ENCODE results near the gene PSMC3IP.

DNA sequence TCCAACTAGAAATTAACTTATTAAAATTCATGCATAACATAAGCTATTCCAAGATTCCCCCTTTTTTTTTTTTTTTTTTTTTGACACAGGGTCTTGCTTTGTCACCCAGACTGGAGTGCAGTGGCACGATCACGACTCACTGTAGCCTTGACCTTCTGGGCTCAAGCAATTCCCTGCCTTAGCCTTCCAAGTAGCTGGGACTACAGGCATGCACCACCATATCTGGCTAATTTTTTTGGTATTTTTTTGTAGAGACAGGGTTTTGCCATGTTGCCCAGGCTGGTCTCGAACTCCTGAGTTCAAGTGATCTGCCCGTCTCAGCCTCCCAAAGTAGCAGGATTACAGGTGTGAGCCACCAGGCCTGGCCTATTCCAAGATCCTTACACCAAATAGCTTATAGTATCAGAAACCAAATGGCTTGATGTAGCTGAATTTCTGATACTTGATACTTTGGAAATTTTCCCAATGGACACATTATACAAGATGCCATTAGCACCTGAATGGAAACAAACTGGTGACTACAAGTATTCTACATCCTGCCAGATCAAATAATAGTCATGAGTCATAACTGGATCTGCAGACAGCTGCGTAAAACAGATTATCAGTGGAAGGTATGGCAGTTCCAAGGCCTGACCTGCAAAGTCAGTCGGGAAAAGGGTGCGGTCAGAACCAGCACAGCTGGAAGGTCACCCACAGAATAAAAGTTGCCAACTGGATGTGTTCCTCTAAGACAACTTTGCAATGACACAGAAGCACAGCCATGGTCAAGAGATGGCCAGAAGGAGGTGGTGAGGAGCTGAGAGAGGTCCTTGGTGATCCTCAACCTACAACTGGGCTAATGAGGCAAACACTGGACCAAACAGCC is 46.4 kb upstream of the PSMC3IP start:
- TF ChIP-seq, protein P1, sequence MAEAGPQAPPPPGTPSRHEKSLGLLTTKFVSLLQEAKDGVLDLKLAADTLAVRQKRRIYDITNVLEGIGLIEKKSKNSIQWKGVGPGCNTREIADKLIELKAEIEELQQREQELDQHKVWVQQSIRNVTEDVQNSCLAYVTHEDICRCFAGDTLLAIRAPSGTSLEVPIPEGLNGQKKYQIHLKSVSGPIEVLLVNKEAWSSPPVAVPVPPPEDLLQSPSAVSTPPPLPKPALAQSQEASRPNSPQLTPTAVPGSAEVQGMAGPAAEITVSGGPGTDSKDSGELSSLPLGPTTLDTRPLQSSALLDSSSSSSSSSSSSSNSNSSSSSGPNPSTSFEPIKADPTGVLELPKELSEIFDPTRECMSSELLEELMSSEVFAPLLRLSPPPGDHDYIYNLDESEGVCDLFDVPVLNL (CRISPR knock-in tag; IDR thresholded peaks at IDR 0.05; ENCODE audit: borderline replicate concordance, low read depth): no peak
- TF ChIP-seq, protein P2, sequence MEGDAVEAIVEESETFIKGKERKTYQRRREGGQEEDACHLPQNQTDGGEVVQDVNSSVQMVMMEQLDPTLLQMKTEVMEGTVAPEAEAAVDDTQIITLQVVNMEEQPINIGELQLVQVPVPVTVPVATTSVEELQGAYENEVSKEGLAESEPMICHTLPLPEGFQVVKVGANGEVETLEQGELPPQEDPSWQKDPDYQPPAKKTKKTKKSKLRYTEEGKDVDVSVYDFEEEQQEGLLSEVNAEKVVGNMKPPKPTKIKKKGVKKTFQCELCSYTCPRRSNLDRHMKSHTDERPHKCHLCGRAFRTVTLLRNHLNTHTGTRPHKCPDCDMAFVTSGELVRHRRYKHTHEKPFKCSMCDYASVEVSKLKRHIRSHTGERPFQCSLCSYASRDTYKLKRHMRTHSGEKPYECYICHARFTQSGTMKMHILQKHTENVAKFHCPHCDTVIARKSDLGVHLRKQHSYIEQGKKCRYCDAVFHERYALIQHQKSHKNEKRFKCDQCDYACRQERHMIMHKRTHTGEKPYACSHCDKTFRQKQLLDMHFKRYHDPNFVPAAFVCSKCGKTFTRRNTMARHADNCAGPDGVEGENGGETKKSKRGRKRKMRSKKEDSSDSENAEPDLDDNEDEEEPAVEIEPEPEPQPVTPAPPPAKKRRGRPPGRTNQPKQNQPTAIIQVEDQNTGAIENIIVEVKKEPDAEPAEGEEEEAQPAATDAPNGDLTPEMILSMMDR (IDR thresholded peaks at IDR 0.05): no peak
- TF ChIP-seq CBFB (CRISPR knock-in tag; IDR thresholded peaks at IDR 0.05; ENCODE audit: low read depth): no peak

All from WTC11 (cell line).